ENCODE measurements around the gene VANGL1. TPM values are rescaled to one million over a fixed set of nuclear protein-coding genes. Genes with fewer than 3 reads are reported as not detected.

Gene VANGL1
- total RNA-seq, 1 donor from 2014 or later, result 5.9 TPM

GRCh38 chr1:115726570-115726969 is 84.8 kb downstream of the VANGL1 start:
- no peak for DNase-seq
- Histone ChIP-seq H3K36me3 (peaks cover 40% of the 10 kb centered on the region), H3K4me3 (no peak overlapping the region), H3K27ac (replicated peaks) (peak overlapping the region; percentile 74), H3K9me3 (replicated peaks) (no peaks in the 10 kb centered on the region), H3K4me1 (peaks cover 58% of the 10 kb centered on the region), H3K27me3 (ENCODE audit: low read depth) (no peaks in the 10 kb centered on the region)
- intact Hi-C loops (cut with micrococcal nuclease), result no loop called here
- TF ChIP-seq, protein P1, sequence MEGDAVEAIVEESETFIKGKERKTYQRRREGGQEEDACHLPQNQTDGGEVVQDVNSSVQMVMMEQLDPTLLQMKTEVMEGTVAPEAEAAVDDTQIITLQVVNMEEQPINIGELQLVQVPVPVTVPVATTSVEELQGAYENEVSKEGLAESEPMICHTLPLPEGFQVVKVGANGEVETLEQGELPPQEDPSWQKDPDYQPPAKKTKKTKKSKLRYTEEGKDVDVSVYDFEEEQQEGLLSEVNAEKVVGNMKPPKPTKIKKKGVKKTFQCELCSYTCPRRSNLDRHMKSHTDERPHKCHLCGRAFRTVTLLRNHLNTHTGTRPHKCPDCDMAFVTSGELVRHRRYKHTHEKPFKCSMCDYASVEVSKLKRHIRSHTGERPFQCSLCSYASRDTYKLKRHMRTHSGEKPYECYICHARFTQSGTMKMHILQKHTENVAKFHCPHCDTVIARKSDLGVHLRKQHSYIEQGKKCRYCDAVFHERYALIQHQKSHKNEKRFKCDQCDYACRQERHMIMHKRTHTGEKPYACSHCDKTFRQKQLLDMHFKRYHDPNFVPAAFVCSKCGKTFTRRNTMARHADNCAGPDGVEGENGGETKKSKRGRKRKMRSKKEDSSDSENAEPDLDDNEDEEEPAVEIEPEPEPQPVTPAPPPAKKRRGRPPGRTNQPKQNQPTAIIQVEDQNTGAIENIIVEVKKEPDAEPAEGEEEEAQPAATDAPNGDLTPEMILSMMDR (IDR thresholded peaks at IDR 0.05; ENCODE audit: borderline replicate concordance), result no peak

DNA sequence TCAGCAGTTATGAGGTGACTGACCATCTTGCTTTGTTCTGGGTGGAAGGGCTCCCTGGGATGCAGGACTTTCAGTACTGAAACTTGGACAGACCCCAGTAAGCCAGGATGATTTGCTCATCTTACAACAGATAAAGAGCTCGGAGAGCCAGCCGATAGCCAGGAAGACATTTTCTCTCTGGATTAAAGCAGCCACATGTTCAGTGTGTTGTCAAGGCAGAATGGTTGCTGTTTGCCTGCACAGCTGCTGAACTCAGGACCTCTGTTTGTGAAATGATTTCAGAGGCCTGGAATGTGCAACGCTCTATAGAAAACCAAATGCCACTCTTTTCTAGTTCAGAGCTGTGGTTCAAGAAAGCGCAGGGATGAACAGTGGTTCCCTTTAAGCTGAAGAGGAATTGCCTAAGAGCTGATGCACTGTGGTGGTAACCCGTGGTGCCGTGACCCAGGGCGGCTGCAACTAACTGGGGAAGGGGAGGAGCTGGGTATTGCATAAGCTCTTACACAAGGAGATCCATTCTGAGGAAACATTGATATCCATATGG is 86.0 kb downstream of the VANGL1 start:
- Histone ChIP-seq H3K27me3 (ENCODE audit: low read depth) (no peaks in the 10 kb centered on the region), H3K4me1 (peaks cover 59% of the 10 kb centered on the region), H3K4me3 (no peak overlapping the region), H3K36me3 (peaks cover 44% of the 10 kb centered on the region), H3K9me3 (replicated peaks) (no peaks in the 10 kb centered on the region), H3K27ac (replicated peaks) (peak overlapping the region; percentile 74)
- peak; percentile 56 for DNase-seq
- intact Hi-C loops (cut with micrococcal nuclease), result no loop called here
- TF ChIP-seq, protein P1 (IDR thresholded peaks at IDR 0.05; ENCODE audit: borderline replicate concordance), result no peak

- DNase-seq, result no peak
- TF ChIP-seq, protein P1 (IDR thresholded peaks at IDR 0.05; ENCODE audit: borderline replicate concordance), result no peak
- peak overlapping the region; percentile 74 for H3K27ac ChIP-seq (replicated peaks)
- H3K4me3 ChIP-seq, result no peak overlapping the region
- no peaks in the 10 kb centered on the region for H3K9me3 ChIP-seq (replicated peaks)
- no peaks in the 10 kb centered on the region for H3K27me3 ChIP-seq (ENCODE audit: low read depth)
- intact Hi-C loops (cut with micrococcal nuclease), result no loop called here
- H3K36me3 ChIP-seq, result peaks cover 44% of the 10 kb centered on the region
- H3K4me1 ChIP-seq, result peaks cover 59% of the 10 kb centered on the region
Observed at GRCh38 chr1:115728341-115728740, 86.6 kb downstream of the VANGL1 start.

- H3K9me3 ChIP-seq (replicated peaks), result no peaks in the 10 kb centered on the region
- intact Hi-C loops (cut with micrococcal nuclease), result no loop called here
- no peak overlapping the region for H3K27ac ChIP-seq (replicated peaks)
- peaks cover 50% of the 10 kb centered on the region for H3K36me3 ChIP-seq
- peaks cover 59% of the 10 kb centered on the region for H3K4me1 ChIP-seq
- H3K27me3 ChIP-seq (ENCODE audit: low read depth), result no peaks in the 10 kb centered on the region
- no peak for DNase-seq
- H3K4me3 ChIP-seq, result no peak overlapping the region
- TF ChIP-seq, protein P1 (IDR thresholded peaks at IDR 0.05; ENCODE audit: borderline replicate concordance), result no peak
Observed at GRCh38 chr1:115729756-115730155, 88.0 kb downstream of the VANGL1 start.

GRCh38 chr1:115732316-115732715 is 90.5 kb downstream of the VANGL1 start:
- no peak for DNase-seq
- Histone ChIP-seq H3K9me3 (replicated peaks) (no peaks in the 10 kb centered on the region), H3K36me3 (peaks cover 43% of the 10 kb centered on the region), H3K4me1 (peaks cover 37% of the 10 kb centered on the region), H3K27ac (replicated peaks) (no peak overlapping the region), H3K27me3 (ENCODE audit: low read depth) (no peaks in the 10 kb centered on the region), H3K4me3 (no peak overlapping the region)
- TF ChIP-seq, protein P1 (IDR thresholded peaks at IDR 0.05; ENCODE audit: borderline replicate concordance), result no peak
- intact Hi-C loops (cut with micrococcal nuclease), result no loop called here

All from left ventricle myocardium inferior (tissue), 1 donor.